LNCAP (cell line): Measurements from ENCODE around the gene PXMP4.

Experiments
- TF ChIP-seq, protein P1 (sequence below): fragments of 450-650 bp; IDR thresholded peaks from 2 replicates; pipeline ENCODE4 v1.5.1; 2017; ENCODE audit warnings: mild to moderate bottlenecking

The PXMP4 gene

DNA sequence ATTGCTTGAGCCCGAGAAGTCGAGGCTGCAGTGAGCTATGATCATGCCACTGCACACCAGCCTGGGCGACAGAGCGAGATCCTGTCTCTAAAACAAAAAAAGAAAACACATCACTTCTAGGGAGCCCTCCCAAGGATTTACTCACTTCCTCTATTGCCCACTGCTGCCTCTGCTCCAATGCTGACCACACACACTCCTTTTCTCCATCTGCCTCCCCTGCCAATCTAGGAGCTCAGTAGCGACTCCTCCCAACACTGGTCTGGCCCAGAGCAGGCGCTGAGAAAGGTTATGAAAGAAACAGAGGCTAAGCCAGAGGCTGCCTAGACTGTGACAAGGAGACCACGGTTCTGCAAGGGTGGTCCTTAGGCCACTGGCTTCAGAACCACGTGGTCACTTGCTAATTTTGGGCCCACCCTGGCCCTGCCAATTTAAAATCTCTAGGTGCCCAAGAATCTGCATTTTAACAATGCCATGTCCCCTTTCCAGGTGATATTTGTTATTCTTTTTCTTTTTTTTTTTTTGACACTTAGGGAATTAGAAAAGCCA is 32.7 kb downstream of the PXMP4 start:
- TF ChIP-seq, protein P1, sequence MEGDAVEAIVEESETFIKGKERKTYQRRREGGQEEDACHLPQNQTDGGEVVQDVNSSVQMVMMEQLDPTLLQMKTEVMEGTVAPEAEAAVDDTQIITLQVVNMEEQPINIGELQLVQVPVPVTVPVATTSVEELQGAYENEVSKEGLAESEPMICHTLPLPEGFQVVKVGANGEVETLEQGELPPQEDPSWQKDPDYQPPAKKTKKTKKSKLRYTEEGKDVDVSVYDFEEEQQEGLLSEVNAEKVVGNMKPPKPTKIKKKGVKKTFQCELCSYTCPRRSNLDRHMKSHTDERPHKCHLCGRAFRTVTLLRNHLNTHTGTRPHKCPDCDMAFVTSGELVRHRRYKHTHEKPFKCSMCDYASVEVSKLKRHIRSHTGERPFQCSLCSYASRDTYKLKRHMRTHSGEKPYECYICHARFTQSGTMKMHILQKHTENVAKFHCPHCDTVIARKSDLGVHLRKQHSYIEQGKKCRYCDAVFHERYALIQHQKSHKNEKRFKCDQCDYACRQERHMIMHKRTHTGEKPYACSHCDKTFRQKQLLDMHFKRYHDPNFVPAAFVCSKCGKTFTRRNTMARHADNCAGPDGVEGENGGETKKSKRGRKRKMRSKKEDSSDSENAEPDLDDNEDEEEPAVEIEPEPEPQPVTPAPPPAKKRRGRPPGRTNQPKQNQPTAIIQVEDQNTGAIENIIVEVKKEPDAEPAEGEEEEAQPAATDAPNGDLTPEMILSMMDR, result no peak

DNA sequence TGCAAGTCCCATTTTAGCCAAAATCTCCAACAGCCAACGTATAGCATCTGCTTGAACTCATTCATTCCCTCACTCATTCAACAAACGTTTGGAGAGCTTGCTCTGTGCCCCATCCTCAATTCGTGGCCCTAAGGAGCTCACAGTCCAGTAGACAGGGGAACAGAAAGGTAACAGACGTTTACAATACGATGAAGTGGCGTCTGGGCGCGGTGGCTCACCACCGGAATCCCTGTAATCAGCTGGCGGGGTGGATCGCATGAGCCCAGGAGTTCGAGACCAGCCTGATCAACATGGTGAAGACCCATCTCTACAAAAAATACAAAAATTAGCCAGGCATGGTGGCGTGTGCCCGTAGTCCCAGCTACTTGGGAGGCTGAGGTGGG is 33.1 kb downstream of the PXMP4 start:
- TF ChIP-seq, protein P1, result no peak

DNA sequence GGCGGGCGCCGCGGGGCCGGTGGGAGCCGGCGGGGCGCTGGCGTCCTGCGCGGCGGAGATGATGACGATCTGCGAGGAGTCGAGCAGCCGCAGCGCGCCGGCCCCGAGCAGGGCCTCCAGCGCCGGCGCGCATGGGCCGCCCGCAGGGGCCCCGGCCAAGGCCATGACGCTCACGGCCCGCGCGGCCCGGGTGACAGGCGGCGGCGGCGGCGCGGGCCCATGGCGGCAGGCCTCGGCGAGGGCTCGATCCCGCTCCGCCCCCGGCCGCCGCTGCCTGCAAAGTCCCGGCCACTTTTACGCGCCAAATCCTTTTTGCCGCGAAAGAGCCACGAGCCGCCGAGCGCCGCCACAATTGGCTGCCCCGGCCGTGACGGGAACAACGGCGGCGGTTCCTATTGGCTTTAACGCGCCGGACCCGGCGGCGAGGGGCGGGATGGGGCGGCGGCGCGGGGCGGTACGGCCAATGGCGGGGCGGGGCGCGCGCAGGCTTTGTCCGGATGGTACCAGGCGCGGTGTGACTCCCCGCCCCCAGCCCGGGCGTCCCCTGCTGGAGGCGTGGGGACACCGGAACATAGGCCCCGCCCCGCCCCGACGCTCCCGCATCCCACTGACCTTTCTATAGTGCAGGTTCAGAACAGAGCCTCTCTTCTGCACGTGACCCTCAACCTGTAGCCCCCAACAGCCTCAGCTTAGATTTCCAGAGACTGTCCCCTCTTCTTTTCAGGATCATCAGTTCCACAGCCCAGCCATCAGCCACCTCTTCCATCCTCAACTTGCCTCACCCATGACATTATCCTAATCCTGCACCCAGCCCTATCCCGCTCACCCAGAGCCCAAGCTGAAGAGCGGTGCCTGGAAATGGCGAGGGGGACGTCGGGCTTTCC is 33.8 kb downstream of the PXMP4 start, which contains the start of gene E2F1:
TSS of gene E2F1 (minus strand) at position 286 of the 884 bp plus-strand sequence. CDS start at position 165, 121 bp downstream.
- TF ChIP-seq, protein P1, result no peak

DNA sequence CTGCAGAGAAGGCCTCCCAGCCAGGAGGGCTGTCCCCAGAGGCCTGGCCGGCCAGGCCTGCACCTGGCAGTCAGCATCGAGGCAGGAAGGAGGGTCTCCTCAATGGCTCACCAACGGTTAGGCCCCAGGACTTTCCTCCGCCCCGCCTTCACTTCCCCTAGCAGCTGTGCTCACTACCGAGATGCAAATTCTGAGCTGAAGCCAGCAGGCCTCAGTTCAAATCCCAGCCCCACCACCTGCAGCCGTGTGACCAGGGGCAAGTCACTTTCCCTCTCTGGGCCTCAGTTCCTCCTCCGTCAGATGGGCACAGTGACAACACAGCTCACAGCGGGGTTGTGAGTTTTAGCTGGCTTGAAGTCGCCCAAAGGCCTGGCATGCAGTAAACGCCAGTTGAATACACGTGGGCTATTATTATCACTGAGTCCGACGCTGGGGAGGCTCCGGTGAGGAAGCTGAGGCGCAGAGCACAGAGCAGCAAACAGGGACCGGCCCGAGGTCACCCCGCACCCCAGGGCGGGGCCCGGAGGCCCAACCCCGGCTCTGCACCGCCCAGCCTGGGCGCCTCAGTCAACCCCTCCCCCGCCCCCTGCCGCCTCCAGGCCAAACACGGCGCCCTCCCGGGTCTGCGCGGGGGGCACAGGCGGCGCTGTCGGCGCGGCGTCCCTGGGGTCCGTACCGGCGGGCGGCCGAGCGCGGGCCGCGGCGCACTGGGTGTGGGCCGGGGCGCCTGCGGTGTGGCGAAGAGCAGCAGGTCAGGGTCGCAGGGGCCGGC is 34.6 kb downstream of the PXMP4 start:
- TF ChIP-seq, protein P1, result no peak

DNA sequence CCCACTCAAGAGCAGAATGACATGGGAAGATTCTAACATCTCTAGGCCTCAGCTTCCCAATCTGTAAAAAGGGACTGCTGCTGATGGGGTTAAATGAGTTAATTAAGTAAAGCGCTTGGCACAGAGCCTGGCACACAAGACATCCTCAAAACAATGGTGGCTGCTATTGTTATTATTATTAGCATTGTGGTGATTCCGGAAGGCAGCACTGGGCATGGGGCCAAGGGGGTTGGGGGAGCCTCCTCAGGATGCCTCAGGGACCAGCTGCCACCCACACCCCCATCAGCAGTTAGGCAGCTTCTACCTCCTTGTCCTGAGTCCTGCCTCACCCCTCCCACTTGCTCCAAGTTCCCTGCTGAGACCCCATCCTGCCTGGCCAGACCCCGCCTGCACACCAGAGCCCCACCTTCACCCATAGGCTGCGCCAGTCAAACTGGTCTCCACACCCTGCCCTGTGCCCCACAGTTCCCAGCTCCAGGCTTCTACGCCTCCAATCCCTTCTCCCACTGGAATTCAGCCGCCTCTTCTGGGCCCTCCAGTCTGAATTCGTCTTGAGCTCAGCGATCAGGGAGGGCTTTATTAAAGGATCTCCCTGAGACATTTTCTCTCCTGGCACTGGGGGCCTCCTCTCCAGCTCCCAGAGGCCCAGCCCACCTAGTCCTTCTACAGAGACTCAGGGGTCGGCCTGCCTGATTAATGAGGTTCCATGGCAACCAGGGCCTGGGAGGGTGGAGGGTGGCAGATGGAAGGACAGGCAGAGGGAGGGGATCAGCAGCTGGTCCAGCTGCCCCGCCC is 35.4 kb downstream of the PXMP4 start:
- TF ChIP-seq, protein P1, result no peak

DNA sequence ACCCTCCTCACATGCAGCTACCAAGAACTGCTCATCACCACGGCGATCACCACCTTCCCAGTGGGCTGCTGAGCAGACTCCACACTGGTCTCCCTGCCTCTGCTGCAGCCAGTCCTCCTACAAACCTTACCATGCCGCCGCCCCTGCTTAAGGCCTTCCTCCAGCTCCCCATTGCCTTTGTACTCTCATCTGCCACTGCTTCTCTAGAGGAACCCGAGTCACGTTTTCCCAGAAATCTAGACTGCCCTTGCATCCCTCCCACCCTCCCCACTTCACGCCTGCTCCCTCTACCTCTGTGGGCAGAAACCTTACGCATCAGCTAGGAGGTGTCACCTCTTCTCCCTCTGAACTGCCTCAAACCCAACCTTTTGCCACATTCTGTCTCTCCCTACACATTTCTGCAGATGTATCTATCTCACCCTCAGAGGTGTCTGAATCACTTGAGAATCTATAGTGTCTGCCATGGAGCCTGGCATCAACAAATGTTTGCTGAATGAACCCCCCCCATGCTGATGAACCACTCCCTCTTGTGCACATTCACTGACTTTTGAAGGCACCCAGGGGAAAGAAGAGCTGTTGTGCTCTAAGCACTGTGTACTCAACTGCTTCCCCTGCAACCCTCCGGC is 38.3 kb downstream of the PXMP4 start:
- TF ChIP-seq, protein P1, result no peak
